ENCODE data around the gene POFUT2.

GRCh38 chr21:45304945-45305344 is 17.2 kb upstream of the POFUT2 start:
- TF ChIP-seq POLR2AphosphoS5 (IDR thresholded peaks at IDR 0.05; ENCODE audit: low read depth, low read length) (no peak), TAF1 (IDR thresholded peaks at IDR 0.05; ENCODE audit: borderline replicate concordance, insufficient read depth, low read length) (no peak), REST (IDR thresholded peaks at IDR 0.05; ENCODE audit: insufficient read depth in 1 of 2, low read depth in 2 of 2, low read length in 2 of 2) (no peak)

Data from PFSK-1 (cell line).